ENCODE measurements around the gene SMG6.

Gene SMG6

DNA sequence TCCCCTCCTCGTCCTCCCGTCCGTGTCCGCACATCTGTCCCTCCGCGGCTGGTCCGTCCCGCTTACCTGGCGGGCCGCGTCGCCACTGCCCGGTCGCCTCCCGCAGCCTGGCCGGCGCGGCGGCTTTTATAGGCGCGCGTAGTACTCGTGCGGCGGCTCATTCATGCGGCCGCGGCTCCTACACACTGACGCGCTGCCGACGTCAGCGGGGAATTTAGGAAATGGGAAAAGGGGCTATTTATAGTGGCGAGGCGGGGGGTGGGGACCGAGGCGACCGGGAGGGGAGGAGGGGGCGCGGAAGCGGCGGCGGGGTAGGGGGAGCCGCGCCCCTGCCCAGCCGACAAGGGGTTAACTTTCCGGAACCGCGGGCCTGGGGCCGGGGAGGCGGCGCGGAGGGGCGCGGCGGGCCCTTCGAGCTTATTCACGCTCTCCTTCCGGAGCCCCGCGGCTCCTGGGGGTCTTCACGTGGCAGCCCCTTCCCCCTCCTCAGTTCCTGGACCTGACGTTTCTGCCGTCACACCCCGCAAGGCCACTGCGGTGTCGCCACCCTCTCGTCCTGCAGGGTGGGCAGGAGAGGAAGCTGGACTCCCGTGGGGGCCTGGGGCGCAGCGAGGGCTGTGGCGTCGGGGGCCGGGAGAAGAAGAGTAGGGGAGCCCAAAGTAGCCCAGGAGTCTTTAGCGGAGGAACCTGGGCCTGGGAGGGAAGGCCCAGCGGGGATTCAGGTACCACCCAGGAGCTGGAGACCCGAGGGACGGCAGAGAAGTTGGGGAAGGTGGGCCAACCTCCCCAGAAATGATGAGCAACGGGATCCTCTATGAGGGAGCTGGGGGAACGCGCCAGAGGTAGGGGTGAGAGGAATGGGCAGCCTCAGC lies 252.3 kb downstream of the SMG6 start:
- TF ChIP-seq, protein P1, sequence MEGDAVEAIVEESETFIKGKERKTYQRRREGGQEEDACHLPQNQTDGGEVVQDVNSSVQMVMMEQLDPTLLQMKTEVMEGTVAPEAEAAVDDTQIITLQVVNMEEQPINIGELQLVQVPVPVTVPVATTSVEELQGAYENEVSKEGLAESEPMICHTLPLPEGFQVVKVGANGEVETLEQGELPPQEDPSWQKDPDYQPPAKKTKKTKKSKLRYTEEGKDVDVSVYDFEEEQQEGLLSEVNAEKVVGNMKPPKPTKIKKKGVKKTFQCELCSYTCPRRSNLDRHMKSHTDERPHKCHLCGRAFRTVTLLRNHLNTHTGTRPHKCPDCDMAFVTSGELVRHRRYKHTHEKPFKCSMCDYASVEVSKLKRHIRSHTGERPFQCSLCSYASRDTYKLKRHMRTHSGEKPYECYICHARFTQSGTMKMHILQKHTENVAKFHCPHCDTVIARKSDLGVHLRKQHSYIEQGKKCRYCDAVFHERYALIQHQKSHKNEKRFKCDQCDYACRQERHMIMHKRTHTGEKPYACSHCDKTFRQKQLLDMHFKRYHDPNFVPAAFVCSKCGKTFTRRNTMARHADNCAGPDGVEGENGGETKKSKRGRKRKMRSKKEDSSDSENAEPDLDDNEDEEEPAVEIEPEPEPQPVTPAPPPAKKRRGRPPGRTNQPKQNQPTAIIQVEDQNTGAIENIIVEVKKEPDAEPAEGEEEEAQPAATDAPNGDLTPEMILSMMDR (IDR thresholded peaks at IDR 0.05), result no peak

DNA sequence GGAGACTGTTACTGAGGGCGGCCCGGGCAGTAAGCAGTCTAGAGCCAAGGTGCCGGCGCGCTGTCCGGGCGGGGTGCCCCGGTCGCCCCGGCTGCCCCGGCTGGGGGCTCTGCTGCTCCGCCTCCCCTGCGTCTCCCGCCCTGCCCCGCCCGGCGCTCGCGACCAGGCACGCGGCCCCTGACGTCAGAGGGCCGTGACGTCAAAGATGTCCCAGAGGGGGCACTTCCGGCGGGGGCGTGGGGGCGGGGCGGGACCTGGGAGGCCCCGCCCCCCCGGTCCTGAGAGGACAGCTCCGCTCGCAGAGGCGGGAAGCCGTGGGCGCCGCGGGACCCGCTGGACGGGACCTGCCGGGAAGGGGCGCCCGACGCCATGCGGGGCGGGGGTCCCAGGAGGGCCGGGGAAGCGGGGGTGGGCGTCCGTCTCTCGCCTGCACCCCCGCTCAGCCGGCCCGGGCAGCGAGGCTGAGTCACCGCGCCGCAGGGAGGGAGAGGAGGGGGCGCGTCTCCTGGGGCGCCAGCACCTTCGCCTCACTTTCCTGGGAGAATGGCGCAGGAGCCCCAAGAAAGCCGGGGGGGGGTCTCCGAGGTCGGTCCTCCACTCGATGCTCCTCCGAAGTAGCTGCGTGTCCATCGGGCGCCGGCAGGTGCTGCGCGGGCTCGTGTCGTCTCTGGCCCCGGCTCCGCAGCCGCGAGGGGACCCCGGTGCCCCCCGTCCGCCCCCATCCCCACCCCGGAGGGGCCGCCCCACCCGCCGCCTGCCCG lies 253.1 kb downstream of the SMG6 start:
- TF ChIP-seq, protein P1 (IDR thresholded peaks at IDR 0.05), result no peak

GRCh38 chr17:2049333-2050299 lies 254.0 kb downstream of the SMG6 start:
- TF ChIP-seq, protein P1 (IDR thresholded peaks at IDR 0.05), result no peak

- TF ChIP-seq, protein P1 (IDR thresholded peaks at IDR 0.05), result no peak
These were observed 254.8 kb downstream of the SMG6 start for GRCh38 chr17:2048805-2049204.

DNA sequence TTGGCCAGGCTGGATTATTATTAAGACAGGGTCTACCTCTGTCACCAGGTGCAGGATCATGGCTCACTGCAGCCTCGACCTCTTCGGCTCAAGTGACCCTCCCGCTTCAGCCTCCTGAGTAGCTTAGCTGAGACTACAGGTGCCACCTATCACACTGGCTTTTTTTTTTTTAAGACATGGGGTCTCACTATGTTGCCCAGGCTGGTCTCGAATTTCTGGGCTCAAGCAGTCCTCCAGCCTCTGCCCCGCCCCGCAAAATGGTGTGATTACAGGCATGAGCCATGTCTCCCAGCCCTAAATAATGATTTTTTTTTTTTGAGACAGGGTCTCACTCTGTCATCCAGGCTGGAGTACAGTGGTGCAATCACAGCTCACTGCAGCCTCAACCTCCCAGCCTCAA lies 256.0 kb downstream of the SMG6 start:
- TF ChIP-seq, protein P1 (IDR thresholded peaks at IDR 0.05), result no peak

DNA sequence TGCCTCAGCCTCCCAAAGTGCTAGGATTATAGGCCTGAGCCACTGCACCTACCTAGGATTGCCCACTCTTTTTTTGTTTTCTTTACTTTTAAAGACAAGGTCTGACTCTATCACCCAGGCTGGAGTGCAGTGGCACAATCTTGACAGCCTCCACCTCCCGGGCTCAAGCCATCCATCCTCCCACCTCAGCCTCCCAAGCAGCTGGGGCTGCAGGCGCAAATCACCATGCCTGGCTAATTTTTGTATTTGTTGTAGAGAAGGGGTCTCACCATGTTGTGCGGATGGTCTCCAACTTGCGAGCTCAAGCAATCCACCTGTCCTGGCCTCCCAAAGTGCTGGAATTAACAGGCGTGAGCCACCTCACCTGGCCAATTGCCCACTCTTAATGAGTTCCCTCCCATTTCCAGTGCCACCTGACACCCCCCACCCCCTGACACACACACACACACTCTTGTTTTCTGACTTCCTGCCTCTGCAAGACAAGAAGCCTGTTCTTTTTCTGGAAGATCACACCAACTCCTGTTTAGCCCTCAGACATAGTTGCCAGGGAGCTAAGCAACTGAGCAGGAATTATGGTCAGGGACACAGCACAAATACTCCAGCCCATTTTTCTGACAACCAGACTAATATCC lies 259.2 kb downstream of the SMG6 start:
- TF ChIP-seq, protein P1 (IDR thresholded peaks at IDR 0.05), result no peak
